Adrenal gland (tissue), 12 donors: ENCODE data around the gene NOS3. TPM values are rescaled to one million over a fixed set of nuclear protein-coding genes. Genes with fewer than 3 reads are reported as not detected.

Source experiments
- DNase-seq, 7 donors: peaks; one replicate each; pipeline ENCODE4 v3.0.0-alpha.2; 2019 to 2020
- H3K27ac ChIP-seq, 5 donors: fragments of 200-600 bp; sonication (generic) in 4 of 5; 1 replicate in 3 of 5; 2 replicates in 2 of 5; pipeline versions ENCODE4 v1.5.1 to v1.8.0; 2016 to 2020; ENCODE audit warnings: mild to moderate bottlenecking in 1 of 5
- H3K27me3 ChIP-seq: fragments of 200-600 bp; 2 replicates; pipeline ENCODE4 v1.8.0; 2021
- H3K36me3 ChIP-seq, 2 donors: fragments of 200-600 bp; replicated peaks in 1 of 2; 1 replicate in 1 of 2; 2 replicates in 1 of 2; pipeline versions ENCODE4 v1.5.1 to v1.8.0; 2018 to 2022
- H3K4me1 ChIP-seq, 2 donors: fragments of 200-600 bp; replicated peaks in 1 of 2; 1 replicate in 1 of 2; 2 replicates in 1 of 2; pipeline versions ENCODE4 v1.5.1 to v1.8.0; 2018 to 2021
- H3K4me3 ChIP-seq, 4 donors: fragments of 200-600 bp; sonication (generic) in 3 of 4; one replicate each; pipeline ENCODE4 v1.5.1; 2016 to 2018
- H3K9me3 ChIP-seq, 3 donors: fragments of 200-600 bp; sonication (generic) in 1 of 3; replicated peaks in 1 of 3; 1 replicate in 2 of 3; 2 replicates in 1 of 3; pipeline versions ENCODE4 v1.5.1 to v1.8.0; 2016 to 2021
- CTCF ChIP-seq, 6 experiments: fragments of 450-650 bp in 4 of 6; fragments of 200-600 bp in 2 of 6; sonication (generic) in 1 of 6; IDR thresholded peaks; 1 replicate in 5 of 6; 2 replicates in 1 of 6; pipeline versions ENCODE4 v1.5.1 to v1.8.0; 2016 to 2021; ENCODE audit warnings: antibody characterized with exemption in 6 of 6, mild to moderate bottlenecking in 2 of 6, moderate library complexity in 1 of 6
- POLR2A ChIP-seq, 2 donors: fragments of 450-650 bp; IDR thresholded peaks; one replicate each; pipeline ENCODE4 v1.6.1; 2017; ENCODE audit warnings: antibody characterized with exemption in 2 of 2, mild to moderate bottlenecking in 2 of 2, moderate library complexity in 1 of 2
- WGBS, 4 donors: extraction: QIAGEN DNeasy Blood & Tissue Kit in 2 of 4; methylation state at CpG; one replicate each; pipeline versions ENCODE4 v1.1.5 to v1.1.7; 2013 to 2017; 5-methylcytosine and 5-hydroxymethylcytosine counted together
- intact Hi-C, 2 donors: fragments of 100-400 bp; cut with DNase I; formaldehyde crosslinking; loops; one replicate each; pipeline versions ENCODE4 v1.14.1 to v1.15.0; 2022 to 2023
- polyA plus RNA-seq, 3 donors: library from polyadenylated mRNA; stranded (reverse); fragments of 200-250 nt in 2 of 3; fragments of 350-450 nt in 1 of 3; fragmentation: Illumina TruSeq in 1 of 3; extraction: RNeasy Lipid Tissue Mini Kit (QIAGEN cat#74804) in 1 of 3; gene quantifications; one replicate each; pipeline ENCODE4 v1.2.3, GENCODE V29; 2013 to 2014
- total RNA-seq, 9 donors: library from RNA; depleted of rRNA in 4 of 9; stranded (reverse); fragments of >200 nt in 4 of 9; fragments of 120-200 nt in 1 of 9; fragmentation: NEBNext Ultra II Directional in 1 of 9; extraction: Animal tissue kit (Norgen Biotek cat#: 25700) in 1 of 9; gene quantifications; one replicate each; pipeline versions ENCODE4 v1.1.0 to v1.2.4, GENCODE V29; 2013 to 2023
- donor health status: healthy with polysubstance abuse.
- donor health status: Bipolar disorder and iron deficiency.
- donor health status: DM: yes; HTN: yes; CAD: no.
- donor health status: DM: no; HTN: no; CAD: no.
- donor health status: DM: no; HTN: no; CAD: no.
- donor health status: DM: yes; HTN: yes; CAD: no.

NOS3 gene
- total and polyA plus RNA-seq, 12 donors, result 2.2 to 26.5 (median 15.1) TPM

- Histone ChIP-seq H3K27me3 (no peaks in the 10 kb centered on the region), H3K4me1 (peaks cover 40 to 57% of the 10 kb centered on the region in 2 donors), H3K36me3 (no peaks in the 10 kb centered on the region), H3K9me3 (no peaks in the 10 kb centered on the region), H3K4me3 (peak overlapping the region in 3 of 4 donors; percentile 49 to 98 (median 95)), H3K27ac (peak overlapping the region; percentile 92 to 96 (median 96))
- intact Hi-C loops, result no loop called here
- no peak for TF ChIP-seq POLR2A (IDR thresholded peaks at IDR 0.05)
- TF ChIP-seq CTCF (IDR thresholded peaks at IDR 0.05), result no peak
- WGBS, 4 donors, result 5 to 9% (median 7%) methylated on average over 7 to 18 of the region's 18 CpGs
- peak in 2 of 7 donors; percentile 37 to 42 for DNase-seq
These were observed 68.1 kb downstream of the NOS3 start for GRCh38 chr7:151058781-151059366.

GRCh38 chr7:151059367-151060112 is 68.7 kb downstream of the NOS3 start, which contains the start of gene SLC4A2:
SLC4A2 (plus strand) TSS chr7:151059589; CDS start chr7:151061988, 2,399 bp downstream.
- intact Hi-C loops, result no loop called here
- Histone ChIP-seq H3K36me3 (peaks cover 0 to 7% of the 10 kb centered on the region in 2 donors), H3K27ac (peak within 1 kb of the TSS; percentile 92 to 96 (median 96)), H3K4me3 (peak within 1 kb of the TSS; percentile 40 to 98 (median 72)), H3K9me3 (no peaks in the 10 kb centered on the region), H3K27me3 (no peaks in the 10 kb centered on the region), H3K4me1 (peaks cover 40 to 57% of the 10 kb centered on the region in 2 donors)
- TF ChIP-seq CTCF (IDR thresholded peaks at IDR 0.05), result peak in 5 of 6 experiments; percentile 9 to 48 (median 39)
- TF ChIP-seq POLR2A (IDR thresholded peaks at IDR 0.05), result peak in 1 of 2 donors; percentile 34
- peak; percentile 67 to 86 (median 73) for DNase-seq
- WGBS, 4 donors, result 1 to 2% (median 1%) methylated on average over 19 to 75 of the region's 75 CpGs

GRCh38 chr7:151060113-151060415 is 69.2 kb downstream of the NOS3 start:
- intact Hi-C loops, result no loop called here

More at GRCh38 chr7:151060113-151060415, 69.2 kb downstream of the NOS3 start:
- DNase-seq, result peak in 1 of 7 donors; percentile 59
- Histone ChIP-seq H3K27ac (peak overlapping the region in 4 of 5 donors; percentile 92 to 96 (median 95)), H3K4me3 (peak overlapping the region; percentile 40 to 98 (median 72)), H3K9me3 (no peaks in the 10 kb centered on the region), H3K36me3 (peaks cover 0 to 12% of the 10 kb centered on the region in 2 donors), H3K27me3 (no peaks in the 10 kb centered on the region), H3K4me1 (peaks cover 40 to 57% of the 10 kb centered on the region in 2 donors)
- WGBS, 4 donors, result 2 to 4% (median 3%) methylated on average over 5 to 17 of the region's 17 CpGs
- TF ChIP-seq CTCF (IDR thresholded peaks at IDR 0.05) (no peak), POLR2A (IDR thresholded peaks at IDR 0.05) (no peak)
